SIG-M5 (cell line): ENCODE data around the gene PRXL2B.
A peak's percentile ranks its signal among the peaks of the same experiment; 100 is the strongest.
"Not testable (repeated sequence)": the region's sequence is repeated elsewhere in the genome, so short reads cannot be mapped to it uniquely, and the experiment has no call there.

Experiments
- DNase-seq: peaks from one replicate; lab custom pipeline; 2025; lab: John Stamatoyannopoulos, UW

The PRXL2B gene, protein sequence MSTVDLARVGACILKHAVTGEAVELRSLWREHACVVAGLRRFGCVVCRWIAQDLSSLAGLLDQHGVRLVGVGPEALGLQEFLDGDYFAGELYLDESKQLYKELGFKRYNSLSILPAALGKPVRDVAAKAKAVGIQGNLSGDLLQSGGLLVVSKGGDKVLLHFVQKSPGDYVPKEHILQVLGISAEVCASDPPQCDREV

GRCh38 chr1:2586154-2587070, at the start of gene PRXL2B:
PRXL2B (plus strand) TSS chr1:2586777; CDS start chr1:2586886, 109 bp downstream.
- DNase-seq = peak; percentile 77

GRCh38 chr1:2537784-2538115, 48.8 kb upstream of the PRXL2B start:
- DNase-seq = no peak

DNA sequence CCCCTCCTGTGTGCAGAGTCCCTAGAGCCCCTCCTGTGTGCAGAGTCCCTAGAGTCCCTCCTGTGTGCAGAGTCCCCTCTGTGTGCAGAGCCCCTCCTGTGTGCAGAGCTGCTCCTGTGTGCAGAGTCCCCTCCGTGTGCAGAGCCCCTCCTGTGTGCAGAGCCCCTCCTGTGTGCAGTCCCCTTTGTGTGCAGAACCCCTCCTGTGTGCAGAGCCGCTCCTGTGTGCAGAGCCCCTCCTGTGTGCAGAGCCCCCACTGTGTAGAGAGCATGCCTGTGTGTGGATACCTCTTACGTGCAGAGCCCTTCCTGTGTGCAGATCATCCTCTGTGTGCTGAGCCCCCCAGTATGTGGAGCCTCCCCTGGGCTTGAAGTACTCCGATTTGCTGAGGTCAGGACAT, 48.2 kb upstream of the PRXL2B start:
- DNase-seq = no peak

DNA sequence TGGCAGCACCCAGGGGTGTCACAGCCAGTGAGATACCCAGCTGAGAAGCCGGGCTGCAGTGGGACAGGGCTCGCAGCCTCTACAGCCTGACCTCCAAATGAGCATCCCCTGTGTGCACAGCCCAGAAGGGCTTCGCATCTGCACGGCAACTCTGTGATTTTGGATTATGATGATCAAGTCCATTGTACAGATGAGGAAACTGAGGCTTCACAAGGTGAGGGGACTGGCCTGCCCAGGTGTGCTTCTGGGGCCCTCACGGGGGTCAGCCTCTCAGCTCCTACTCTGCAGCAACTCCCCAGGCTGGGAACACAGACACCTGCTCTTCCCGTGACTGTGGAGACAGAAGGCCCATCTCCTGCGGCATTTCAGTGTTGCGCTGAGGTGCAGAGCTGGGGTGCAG, 47.7 kb upstream of the PRXL2B start:
- DNase-seq = no peak

- no peak for DNase-seq
Observed at GRCh38 chr1:2539312-2539907, 47.2 kb upstream of the PRXL2B start.

DNA sequence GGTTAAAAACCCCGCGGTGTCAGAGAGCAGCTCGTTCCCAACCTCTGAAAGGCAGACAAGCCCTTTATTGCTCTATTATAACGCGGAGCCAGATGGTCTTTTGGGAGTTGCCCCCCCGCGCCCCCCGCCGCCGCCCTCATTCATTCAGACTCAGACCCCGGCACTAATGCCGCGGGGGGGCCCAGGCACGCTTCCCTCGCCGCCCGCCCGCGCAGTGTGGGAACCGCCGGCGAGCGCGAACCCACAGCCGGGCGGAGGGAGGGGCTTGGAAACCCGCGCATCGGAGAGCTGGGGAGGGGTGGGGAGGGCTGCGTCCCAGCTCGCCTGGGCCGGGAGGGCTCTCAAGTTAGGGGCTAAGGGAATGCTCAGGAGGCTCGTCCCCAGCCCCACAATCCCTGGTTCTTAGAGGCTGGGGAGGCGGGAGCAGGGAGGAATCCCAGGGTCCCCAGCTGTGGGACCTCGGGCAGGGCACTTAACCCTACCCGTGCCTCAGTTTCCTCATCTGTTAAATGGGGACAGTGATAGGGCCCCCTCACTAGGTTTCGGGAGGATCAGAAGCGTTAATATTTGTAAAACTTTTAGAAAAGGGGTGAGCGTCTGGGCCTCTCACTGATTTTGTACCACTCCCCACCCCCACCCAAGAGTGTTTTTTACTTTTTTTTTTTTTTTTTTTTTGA, 45.6 kb upstream of the PRXL2B start:
- no peak for DNase-seq

DNA sequence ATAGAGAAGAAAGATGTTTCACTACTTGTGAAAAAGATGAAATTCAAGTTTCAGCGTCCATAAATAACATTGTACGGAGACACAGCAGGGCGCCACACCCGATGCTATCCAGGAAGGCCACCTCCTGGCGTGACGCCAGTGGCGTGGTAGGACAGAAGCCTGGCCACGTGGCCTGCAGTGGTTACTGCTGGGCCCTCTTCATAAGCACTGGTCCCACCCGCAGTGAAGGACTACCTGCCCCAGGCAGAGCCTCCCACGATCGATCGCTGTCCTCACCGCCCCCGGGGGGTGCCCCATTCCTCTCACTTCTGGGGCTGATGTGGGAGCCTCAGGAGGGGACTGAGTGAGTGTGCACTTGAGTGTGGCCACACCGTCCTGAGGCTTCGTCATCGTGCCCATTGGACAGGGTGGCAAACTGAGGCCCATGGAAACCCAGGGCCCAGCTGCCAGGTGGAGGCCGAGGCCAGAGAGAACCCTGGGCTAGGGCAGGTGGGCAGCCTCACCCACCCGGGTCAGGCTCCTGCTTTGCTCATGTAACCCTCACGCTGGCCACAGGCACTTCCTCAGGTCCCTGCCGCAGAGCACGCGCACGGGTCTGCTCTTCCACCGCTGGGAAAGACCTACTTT, 44.8 kb upstream of the PRXL2B start:
- no peak for DNase-seq

- no peak for DNase-seq
Observed at GRCh38 chr1:2542246-2542915, 44.2 kb upstream of the PRXL2B start.

- no peak for DNase-seq
Observed at GRCh38 chr1:2543543-2544092, 43.0 kb upstream of the PRXL2B start.

- DNase-seq = no peak
Observed at GRCh38 chr1:2544093-2544874, 42.3 kb upstream of the PRXL2B start.

- DNase-seq = no peak
Observed at GRCh38 chr1:2544875-2545640, 41.5 kb upstream of the PRXL2B start.

- no peak for DNase-seq
Observed at GRCh38 chr1:2545754-2546514, 40.6 kb upstream of the PRXL2B start.

DNA sequence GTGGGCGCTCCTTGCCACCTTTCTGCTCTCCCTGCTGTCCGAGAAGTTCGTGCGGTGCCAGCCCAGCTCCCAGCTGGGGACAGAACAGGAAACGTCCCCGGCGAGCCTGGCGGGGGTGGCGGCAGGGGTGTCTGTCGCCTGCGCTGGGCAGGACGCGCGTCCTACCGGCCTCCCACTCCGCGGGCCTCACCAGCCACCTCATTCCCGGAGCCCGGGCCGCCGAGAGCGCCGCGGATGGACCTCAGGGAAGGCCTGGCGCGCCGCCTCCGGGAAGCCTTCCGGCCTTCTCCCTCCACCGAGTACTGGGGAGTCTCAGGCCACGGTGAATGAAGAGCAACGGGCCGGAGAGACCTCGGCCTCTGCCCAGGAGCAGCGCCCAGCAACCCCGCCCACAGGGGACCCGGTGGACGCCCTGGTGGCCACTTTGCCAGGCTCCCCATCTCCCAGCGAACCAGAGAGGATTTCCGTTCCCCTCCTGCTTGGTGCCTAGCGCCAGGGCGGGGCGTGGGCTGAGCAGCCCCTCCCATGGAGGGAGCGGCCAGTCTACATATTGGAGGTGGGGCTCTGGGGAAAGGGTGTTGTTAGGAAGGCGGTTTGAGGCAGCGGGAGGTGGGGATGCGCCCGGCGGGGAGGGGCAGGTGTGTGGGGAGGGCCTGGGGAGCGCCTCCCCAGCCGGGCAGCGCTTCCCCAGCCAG, 39.9 kb upstream of the PRXL2B start:
- DNase-seq = peak; percentile 46

DNA sequence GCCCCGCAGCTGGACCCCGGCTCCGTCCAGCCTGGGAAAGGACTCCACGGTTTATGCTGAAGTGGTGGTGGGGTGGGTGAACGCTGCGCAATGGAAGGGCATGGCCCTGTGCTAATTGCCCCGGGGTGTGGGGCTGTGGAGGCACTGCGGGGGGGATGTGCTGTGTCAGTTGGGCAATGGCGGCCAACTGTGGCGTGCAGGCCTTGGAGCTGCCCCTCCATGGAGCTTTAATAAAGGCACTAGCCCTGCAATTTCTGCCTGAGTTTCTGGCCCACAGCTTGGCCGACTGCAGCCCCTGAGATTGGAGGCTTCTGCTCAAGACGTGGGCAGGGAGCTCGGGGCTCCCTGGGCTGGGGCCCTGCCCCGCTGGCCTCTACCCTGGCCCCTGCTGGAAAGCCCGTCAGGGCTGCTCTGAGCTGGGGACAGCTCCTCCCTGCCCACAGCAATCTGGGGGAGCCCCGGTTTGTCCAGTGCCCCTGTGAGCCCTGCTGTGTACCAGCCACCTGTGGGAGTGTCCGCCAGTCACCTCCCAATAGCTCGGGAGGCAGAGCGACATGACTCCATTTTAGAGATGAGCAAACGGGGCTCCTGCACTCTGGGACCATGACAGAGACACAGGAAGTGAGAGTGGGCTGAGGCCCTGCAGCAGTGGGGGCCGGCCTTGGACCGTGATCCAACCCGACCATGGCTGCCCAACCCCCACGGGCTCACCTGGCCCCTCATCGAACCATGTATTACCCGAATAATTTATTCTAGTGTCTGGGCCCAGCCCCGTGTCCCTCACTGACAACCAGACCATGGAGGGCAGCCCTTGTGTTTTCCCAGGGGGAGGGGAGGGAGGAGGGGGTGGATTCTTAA, 39.1 kb upstream of the PRXL2B start:
- no peak for DNase-seq

DNA sequence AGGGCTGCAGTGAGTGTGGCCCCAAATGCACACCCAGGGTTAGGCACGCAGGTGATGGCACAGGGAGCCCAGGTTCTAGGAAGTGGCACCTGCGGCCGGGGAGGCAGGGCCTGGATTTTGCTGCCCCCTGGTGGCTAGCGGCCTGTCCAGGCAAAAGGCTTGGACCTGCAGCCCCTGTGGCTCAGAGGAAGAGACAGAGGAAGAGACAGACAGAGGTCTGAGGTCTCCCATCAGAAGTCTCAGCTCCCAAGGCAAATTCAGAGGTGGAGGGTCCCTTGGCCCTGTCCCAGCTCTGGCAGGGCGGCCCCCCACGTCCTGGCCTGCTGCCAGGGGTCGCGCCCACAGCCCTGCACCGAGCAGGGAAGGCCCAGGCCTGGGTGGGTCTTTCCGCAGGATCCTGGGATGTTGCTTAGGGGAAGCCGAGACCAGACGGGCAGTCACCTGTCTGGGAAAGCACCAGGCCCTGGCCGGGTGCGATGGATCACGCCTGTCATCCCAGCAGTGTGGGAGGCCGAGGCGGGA, 38.4 kb upstream of the PRXL2B start:
- no peak for DNase-seq

DNA sequence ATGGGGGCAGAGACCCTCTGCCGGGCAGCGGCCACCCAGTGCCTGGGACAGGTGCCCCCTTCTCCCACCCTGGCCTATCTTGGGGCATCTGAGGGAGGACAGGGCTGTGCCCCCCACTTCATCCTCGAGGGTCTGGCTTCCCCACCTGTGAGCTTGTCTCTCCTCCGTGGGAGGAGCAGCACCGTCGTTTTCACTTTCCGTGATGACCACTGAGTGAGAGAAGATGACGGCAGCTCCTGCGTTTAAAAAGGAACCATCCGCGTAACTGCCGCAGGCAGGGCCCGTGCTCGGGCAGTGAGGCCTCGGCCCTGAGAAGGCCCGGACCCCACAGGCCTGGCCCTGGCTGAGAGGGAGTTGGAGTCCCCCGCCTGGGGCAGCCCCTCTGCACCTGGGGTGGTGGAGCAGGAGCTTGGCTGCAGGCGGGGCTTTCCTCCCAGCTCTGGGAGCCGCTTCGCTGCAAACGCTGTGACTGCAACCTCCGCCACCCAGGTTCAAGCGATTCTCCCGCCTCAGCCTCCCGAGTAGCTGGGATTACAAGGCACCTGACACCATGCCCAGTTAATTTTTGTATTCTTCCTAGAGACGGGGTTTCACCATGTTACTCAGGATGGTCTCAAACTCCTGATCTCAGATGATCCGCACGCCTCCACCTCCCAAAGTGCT, 37.1 kb upstream of the PRXL2B start:
- DNase-seq = not testable (repeated sequence)
